SK-N-SH (cell line): ENCODE results near the gene UPF3A.

ENCODE experiments used
- EZH2phosphoT487 ChIP-seq: fragments of 200-600 bp; sonication (generic); IDR thresholded peaks from 2 replicates; pipeline ENCODE4 v1.6.1; 2017; ENCODE audit warnings: low read depth, mixed run types, mild to moderate bottlenecking, antibody characterized with exemption, moderate library complexity, borderline replicate concordance
- TF ChIP-seq, protein P1 (sequence below): IDR thresholded peaks from 2 replicates; pipeline ENCODE4 v1.4.0; 2012; ENCODE audit warnings: low read depth

DNA sequence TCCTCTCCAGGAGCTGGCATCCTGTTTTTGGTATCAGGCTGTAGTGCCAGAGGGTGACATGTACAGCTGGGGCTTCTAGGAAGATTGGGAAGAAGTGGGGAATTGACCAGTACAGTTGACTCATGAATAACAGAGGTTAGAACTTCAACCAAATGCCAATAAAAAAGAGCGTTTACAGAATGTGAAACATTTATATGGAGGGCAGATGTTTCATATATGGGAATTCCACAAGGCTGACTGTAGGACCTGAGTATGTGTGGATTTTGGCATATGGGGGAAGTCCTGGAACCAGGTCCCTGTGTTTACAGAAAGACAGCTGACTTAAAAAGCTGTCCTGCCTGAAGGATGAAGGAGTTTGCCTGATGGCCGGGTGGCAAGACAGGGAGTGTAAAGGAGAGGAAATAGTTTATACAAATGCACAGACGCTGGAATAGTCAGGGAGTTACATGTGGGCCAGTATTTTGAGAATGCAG lies 38.1 kb downstream of the UPF3A start:
- TF ChIP-seq EZH2phosphoT487: no peak
- TF ChIP-seq, protein P1, sequence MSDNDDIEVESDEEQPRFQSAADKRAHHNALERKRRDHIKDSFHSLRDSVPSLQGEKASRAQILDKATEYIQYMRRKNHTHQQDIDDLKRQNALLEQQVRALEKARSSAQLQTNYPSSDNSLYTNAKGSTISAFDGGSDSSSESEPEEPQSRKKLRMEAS: no peak
